GM19455 (cell line): Measurements from ENCODE around the gene PHACTR2.

Experiments
- ATAC-seq: cut with Tn5 transposase; IDR thresholded peaks from one replicate; pipeline ENCODE4 v1.9.1; 2021; ENCODE audit not compliant: unreplicated experiment

PHACTR2 gene

GRCh38 chr6:143674483-143675381 lies 3.0 kb upstream of the PHACTR2 start:
- no peak for ATAC-seq

DNA sequence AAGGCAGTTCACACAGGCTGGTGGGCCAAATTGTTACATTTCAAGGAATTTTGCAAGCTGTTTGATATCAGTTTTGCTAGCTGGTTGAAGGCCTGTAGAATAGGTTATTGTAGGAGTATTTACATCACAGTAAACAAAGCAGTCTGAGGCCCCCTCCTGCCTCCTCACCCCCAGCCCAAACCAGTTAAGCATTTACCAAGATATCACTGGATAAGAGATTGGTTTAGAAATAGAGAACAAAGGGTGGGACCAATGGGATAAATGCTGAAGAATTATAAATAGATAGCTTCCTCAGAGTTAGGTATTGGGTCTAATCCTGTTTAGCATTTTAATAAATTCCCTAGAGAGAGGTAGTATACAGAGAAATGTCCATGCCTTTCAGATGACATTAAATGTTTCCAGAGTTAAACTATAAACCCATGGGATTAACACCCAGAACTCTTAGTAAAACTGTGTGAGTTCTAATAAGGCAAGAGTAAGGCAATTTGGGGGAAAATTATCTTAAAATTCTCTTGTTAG lies 2.3 kb upstream of the PHACTR2 start:
- ATAC-seq, result no peak

GRCh38 chr6:143675946-143676345 lies 1.8 kb upstream of the PHACTR2 start:
- no peak for ATAC-seq

GRCh38 chr6:143676437-143677045 lies 1.2 kb upstream of the PHACTR2 start:
- ATAC-seq, result no peak

DNA sequence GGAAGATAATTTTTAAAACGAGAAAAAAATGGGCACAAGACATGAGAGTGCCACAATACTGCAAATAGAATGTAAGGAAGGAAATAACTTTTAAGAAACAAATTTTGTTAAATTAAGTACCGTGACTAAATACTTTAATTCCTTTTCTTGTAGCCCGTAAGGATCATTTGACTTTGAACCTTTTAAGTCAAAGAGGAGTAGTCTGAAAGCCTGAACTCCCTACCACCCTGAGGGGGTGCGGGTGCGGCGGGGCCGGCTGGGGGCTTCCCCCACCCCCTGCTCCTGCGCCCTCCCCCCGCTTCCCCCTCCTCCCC lies 231 bp upstream of the PHACTR2 start:
- ATAC-seq, result no peak

DNA sequence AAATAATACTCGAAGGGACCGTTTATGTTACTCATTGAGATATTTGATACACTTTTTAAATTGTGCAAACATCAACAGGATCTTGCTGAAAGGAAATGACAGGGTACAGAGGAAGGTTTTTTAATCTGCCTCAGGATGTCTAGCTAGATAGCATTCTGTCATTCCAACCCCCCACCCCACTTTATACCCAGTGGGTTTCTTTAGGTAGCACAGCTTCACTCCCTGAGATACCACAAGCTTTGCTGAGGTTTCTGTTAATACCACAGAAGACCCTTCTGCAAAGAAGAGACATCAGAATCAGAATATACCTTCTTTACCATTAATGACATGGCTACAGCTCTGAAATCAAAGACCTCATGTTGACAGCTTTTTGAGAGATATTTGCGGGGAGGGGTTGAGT lies 1.3 kb downstream of the PHACTR2 start:
- ATAC-seq, result no peak

- ATAC-seq, result no peak
Measured at GRCh38 chr6:143680141-143680540, 2.4 kb downstream of the PHACTR2 start.

- no peak for ATAC-seq
Measured at GRCh38 chr6:143682805-143683204, 5.0 kb downstream of the PHACTR2 start.

- ATAC-seq, result no peak
Measured at GRCh38 chr6:143684486-143684885, 6.7 kb downstream of the PHACTR2 start.

DNA sequence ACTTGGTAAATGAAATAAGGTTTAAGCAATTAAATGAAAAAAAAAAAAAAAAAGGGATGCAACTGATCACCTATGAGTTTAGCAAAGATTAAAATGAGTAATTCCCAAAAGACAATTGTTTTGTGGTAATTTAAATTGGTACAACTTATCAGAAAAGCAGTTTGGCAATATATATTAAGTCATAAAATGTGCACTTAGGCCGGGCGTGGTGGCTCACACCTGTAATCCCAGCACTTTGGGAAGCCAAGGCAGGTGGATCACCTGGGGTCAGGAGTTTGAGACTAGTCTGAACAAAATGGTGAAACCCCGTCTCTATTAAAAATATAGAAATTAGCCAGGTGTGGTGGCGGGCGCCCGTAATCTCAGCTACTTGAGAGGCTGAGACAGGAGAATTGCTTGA lies 7.9 kb downstream of the PHACTR2 start:
- ATAC-seq, result no peak

- no peak for ATAC-seq
Measured at GRCh38 chr6:143687591-143687990, 9.8 kb downstream of the PHACTR2 start.

DNA sequence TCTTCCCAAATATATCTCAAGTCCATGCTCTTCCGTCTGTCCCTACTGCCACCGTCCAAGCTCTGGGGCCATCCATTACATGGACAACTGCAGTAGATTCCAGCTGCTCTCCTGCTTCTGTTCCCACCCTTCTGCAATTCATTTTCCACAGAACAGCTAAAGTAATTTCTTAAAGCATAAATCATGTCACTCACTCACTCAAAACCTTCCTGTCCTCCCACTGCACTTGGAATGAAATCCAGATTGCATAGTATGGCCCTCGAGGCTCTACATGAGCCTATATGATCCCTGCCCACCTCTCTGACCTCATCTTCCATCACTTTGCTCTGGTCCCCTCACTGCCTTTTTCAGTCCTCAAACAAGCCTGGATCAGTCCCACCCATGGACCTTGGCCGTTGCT lies 10.9 kb downstream of the PHACTR2 start:
- ATAC-seq, result no peak

- no peak for ATAC-seq
Measured at GRCh38 chr6:143689852-143690251, 12.1 kb downstream of the PHACTR2 start.

DNA sequence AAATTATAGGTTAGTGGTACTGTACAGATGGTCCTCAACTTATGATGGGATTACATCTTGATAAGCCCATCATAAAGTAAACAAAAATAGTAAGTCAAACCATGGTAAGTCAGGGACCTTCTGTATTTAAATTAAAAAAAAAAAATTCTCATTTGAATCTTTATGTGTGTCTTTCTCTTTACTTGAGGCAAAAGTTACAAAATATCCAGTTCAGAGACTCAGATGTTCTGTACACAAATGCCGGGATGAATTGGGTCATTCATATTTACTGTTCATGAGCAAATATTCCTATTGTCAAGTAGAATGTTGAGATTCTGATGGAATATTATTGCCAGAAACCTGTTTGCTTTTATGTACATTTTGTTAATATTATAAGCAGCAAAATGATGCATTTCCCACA lies 13.4 kb downstream of the PHACTR2 start:
- ATAC-seq, result no peak

- no peak for ATAC-seq
Measured at GRCh38 chr6:143691900-143692636, 14.3 kb downstream of the PHACTR2 start.

GRCh38 chr6:143692696-143693095 lies 14.9 kb downstream of the PHACTR2 start:
- ATAC-seq, result no peak

DNA sequence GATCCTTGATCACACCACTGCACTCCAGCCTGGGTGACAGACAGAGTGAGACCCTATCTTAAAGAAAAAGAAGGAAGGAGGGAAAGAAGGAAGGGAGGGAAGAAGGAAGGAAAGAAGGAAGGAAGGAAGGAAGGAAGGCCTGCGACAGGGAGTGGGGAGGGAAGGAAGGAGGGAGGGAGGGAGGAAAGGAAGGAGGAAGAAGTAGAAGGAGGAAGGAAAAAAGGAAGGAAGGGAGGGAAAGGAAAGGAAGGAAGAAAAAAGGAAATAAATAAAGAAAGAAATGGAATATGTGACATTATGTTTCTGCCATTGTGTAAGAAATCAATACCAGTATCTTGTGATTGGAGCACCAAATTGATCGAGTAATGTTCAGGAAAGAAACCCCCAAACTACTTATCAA lies 16.2 kb downstream of the PHACTR2 start:
- no peak for ATAC-seq

GRCh38 chr6:143694560-143694959 lies 16.8 kb downstream of the PHACTR2 start:
- ATAC-seq, result no peak

GRCh38 chr6:143695130-143695968 lies 17.6 kb downstream of the PHACTR2 start:
- ATAC-seq, result no peak

DNA sequence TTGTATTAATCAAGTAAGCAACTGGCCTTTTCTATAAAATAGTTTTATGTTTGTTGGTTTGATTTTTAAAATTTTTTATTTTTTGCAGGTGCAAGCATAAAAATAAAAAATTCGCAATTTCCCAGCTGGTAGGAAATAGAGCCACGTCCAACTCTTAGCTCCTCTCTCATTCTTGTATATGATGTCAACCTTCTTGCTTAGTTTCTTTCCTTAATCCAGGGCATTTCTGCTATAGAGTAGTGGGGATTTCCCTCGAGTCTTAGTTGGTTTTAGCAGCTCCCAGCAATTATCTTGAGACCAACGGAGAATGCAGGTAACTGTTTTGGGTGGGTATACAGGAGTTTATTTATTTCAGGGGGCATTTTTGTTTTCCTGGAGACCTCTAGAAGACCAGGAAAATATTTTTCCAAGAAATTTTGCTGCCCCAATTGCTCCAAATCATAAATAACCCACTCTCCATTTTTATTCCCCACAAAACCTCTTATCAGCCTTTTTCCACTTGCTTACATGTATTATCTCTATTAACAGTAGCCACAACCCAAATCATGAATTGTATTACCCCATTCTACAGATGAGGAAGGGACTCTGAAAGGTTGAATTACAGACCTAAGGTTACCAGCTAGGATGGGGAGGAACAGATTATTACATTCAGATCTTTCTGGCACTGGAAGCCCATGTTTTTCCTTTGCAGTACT lies 18.4 kb downstream of the PHACTR2 start:
- ATAC-seq, result no peak
